Measurements from ENCODE around the gene UGT1A5. TPM values are rescaled to one million over a fixed set of nuclear protein-coding genes. Genes with fewer than 3 reads are reported as not detected.
A peak's percentile ranks its signal among the peaks of the same experiment; 100 is the strongest.

Gene UGT1A5
- not detected for polyA plus RNA-seq (2013, experiment 1 of 2)
- not detected for polyA plus RNA-seq (2013, experiment 2 of 2)

GRCh38 chr2:233712611-233713261 lies at the start of gene UGT1A5:
Gene UGT1A5, plus strand, starts transcription at chr2:233712907. Its CDS starts 85 bp downstream, at chr2:233712992.
- no peak within 1 kb of the TSS for H2BK5ac ChIP-seq (ENCODE audit: low read depth, low read length, poor library complexity, severe bottlenecking)
- no peak within 1 kb of the TSS for H3K4me3 ChIP-seq (ENCODE audit: insufficient read depth in 1 of 2, low read depth in 1 of 2, low read length in 2 of 2)
- peaks cover 7% of the 10 kb centered on the region for H3K4me1 ChIP-seq (ENCODE audit: control insufficient read depth, insufficient read depth, low read depth, low read length)
- no peak within 1 kb of the TSS for H3K9ac ChIP-seq (ENCODE audit: low read length)
- peaks cover 8 to 32% of the 10 kb centered on the region in 2 experiments for H3K27me3 ChIP-seq (ENCODE audit: control insufficient read depth in 1 of 2, insufficient read depth in 1 of 2, low read length in 2 of 2)
- H4K91ac ChIP-seq (ENCODE audit: low read length): no peak within 1 kb of the TSS
- no peak within 1 kb of the TSS for H4K8ac ChIP-seq (ENCODE audit: low read length)
- no peak within 1 kb of the TSS for H3K4me2 ChIP-seq (ENCODE audit: low read length, poor library complexity, severe bottlenecking)
- H2AFZ ChIP-seq (ENCODE audit: low read depth, low read length): no peak within 1 kb of the TSS
- H3K14ac ChIP-seq (ENCODE audit: low read length in 2 of 2): peak within 1 kb of the TSS in 1 of 2 experiments; percentile 13
- H2AK5ac ChIP-seq (ENCODE audit: low read length, severe bottlenecking): no peak within 1 kb of the TSS
- H3K4ac ChIP-seq (ENCODE audit: low read depth in 1 of 2, low read length in 2 of 2): no peak within 1 kb of the TSS
- H3K9me3 ChIP-seq (ENCODE audit: control insufficient read depth, low read length): no peaks in the 10 kb centered on the region
- H3K18ac ChIP-seq (ENCODE audit: low read depth in 1 of 2, low read length in 2 of 2): no peak within 1 kb of the TSS
- no peaks in the 10 kb centered on the region for H3K79me1 ChIP-seq (replicated peaks; ENCODE audit: low read length, poor library complexity, severe bottlenecking)
- no peak within 1 kb of the TSS for H3K23ac ChIP-seq (ENCODE audit: low read length in 2 of 2)
- no peaks in the 10 kb centered on the region for H3K36me3 ChIP-seq (ENCODE audit: control insufficient read depth in 1 of 2, insufficient read depth in 2 of 2, low read depth in 1 of 2, low read length in 2 of 2)
- 80% methylated on average over 14 of the region's 14 CpGs for WGBS
- no peak within 1 kb of the TSS for H2BK15ac ChIP-seq (ENCODE audit: low read depth, poor library complexity, severe bottlenecking)
- H2BK12ac ChIP-seq (ENCODE audit: low read length in 2 of 2): no peak within 1 kb of the TSS
- DNase-seq: no peak
- no peak within 1 kb of the TSS for H3K27ac ChIP-seq (ENCODE audit: low read length, poor library complexity, severe bottlenecking)
- no peak within 1 kb of the TSS for H2BK120ac ChIP-seq (ENCODE audit: low read depth, low read length)

- Histone ChIP-seq H3K9ac (ENCODE audit: low read length) (no peak overlapping the region), H2BK12ac (ENCODE audit: low read length in 2 of 2) (no peak overlapping the region), H2BK15ac (ENCODE audit: low read depth, poor library complexity, severe bottlenecking) (no peak overlapping the region), H3K27me3 (ENCODE audit: control insufficient read depth in 1 of 2, insufficient read depth in 1 of 2, low read length in 2 of 2) (no peaks in the 10 kb centered on the region), H3K4me2 (ENCODE audit: low read length, poor library complexity, severe bottlenecking) (no peak overlapping the region), H3K79me1 (replicated peaks; ENCODE audit: low read length, poor library complexity, severe bottlenecking) (no peaks in the 10 kb centered on the region), H2AK5ac (ENCODE audit: low read length, severe bottlenecking) (no peak overlapping the region), H3K14ac (ENCODE audit: low read length in 2 of 2) (no peak overlapping the region), H3K27ac (ENCODE audit: low read length, poor library complexity, severe bottlenecking) (no peak overlapping the region), H3K4ac (ENCODE audit: low read depth in 1 of 2, low read length in 2 of 2) (no peak overlapping the region), H2BK5ac (ENCODE audit: low read depth, low read length, poor library complexity, severe bottlenecking) (no peak overlapping the region), H4K8ac (ENCODE audit: low read length) (no peak overlapping the region), H4K91ac (ENCODE audit: low read length) (no peak overlapping the region), H2AFZ (ENCODE audit: low read depth, low read length) (no peak overlapping the region), H3K36me3 (ENCODE audit: control insufficient read depth in 1 of 2, insufficient read depth in 2 of 2, low read depth in 1 of 2, low read length in 2 of 2) (no peaks in the 10 kb centered on the region), H3K18ac (ENCODE audit: low read depth in 1 of 2, low read length in 2 of 2) (no peak overlapping the region), H3K4me3 (ENCODE audit: insufficient read depth in 1 of 2, low read depth in 1 of 2, low read length in 2 of 2) (no peak overlapping the region), H3K9me3 (ENCODE audit: control insufficient read depth, low read length) (peaks cover 3% of the 10 kb centered on the region), H2BK120ac (ENCODE audit: low read depth, low read length) (no peak overlapping the region), H3K23ac (ENCODE audit: low read length in 2 of 2) (no peak overlapping the region), H3K4me1 (ENCODE audit: control insufficient read depth, insufficient read depth, low read depth, low read length) (no peaks in the 10 kb centered on the region)
- no peak for DNase-seq
- 14% methylated on average over 1 of the region's 1 CpG for WGBS
Observed at GRCh38 chr2:233663911-233664310, 48.8 kb upstream of the UGT1A5 start.

DNA sequence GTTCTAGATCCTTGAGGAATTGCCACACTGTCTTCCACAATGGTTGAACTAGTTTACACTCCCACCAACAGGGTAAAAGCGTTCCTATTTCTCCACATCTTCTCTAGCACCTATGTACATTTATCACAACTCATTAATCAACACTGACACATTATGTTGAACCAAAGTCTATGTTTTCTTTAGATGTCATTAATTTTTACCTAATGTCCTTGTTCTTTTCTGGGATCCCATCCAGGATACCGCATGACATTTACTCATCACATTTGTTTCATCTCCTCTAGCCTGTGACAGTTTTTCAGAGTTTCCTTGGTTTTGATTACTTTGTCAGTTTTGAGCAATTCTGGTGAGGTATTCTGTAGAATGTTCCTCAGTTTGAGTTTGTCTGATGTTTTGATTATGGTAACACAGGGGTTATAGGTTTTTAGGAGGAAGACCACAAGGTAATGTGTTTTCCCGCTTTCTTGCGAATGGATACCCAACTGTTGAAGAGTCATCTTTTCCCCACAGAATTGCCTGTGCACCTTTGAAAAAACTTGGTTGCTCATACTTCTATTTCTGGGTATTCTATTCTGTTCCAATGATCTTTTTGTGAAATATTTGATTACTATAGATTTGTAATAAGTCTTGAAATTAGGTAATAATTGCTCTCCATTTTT lies 44.0 kb upstream of the UGT1A5 start:
- 92% methylated on average over 3 of the region's 4 CpGs for WGBS
- Histone ChIP-seq H2BK5ac (ENCODE audit: low read depth, low read length, poor library complexity, severe bottlenecking) (no peak overlapping the region), H2BK12ac (ENCODE audit: low read length in 2 of 2) (no peak overlapping the region)

DNA sequence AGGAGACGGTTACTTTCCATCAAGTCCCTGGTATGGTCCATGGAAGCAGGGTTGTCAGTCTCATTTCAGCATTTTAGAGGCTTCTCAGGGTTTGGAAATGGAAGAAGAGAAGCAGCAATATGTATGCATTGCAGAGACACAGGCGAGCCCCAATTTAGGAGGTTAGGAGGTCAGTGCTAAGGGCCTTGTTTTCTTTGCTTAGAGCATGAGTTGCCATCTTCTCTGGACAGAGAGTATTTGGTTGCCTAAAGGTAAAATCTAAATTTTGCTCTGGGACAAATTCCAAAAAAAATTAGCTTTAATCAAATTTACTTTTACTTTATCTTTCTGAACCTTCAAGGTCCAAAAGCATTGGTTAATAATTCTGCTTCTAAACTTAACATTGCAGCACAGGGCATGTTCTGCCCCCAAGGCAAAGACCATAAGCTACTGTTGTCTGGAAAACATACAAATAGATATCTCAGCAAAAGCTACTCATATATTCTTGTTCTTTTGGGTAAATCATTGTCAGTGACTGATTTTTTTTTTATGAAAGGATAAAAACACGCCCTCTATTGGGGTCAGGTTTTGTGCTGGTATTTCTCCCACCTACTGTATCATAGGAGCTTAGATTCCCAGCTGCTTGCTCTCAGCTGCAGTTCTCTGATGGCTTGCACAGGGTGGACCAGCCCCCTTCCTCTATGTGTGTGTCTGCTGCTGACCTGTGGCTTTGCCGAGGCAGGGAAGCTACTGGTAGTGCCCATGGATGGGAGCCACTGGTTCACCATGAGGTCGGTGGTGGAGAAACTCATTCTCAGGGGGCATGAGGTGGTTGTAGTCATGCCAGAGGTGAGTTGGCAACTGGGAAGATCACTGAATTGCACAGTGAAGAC lies 41.2 kb upstream of the UGT1A5 start, which contains the start of gene UGT1A9:
Gene UGT1A9 (plus strand): TSS at position 609 of the 872 bp plus-strand sequence. CDS start 37 bp downstream, at position 646.
- 67% methylated on average over 5 of the region's 5 CpGs for whole genome bisulfite sequencing

More for the DNA sequence above, 44.0 kb upstream of the UGT1A5 start:
- Histone ChIP-seq H3K18ac (ENCODE audit: low read depth in 1 of 2, low read length in 2 of 2) (no peak overlapping the region), H3K4me2 (ENCODE audit: low read length, poor library complexity, severe bottlenecking) (no peak overlapping the region), H2AFZ (ENCODE audit: low read depth, low read length) (no peak overlapping the region), H2AK5ac (ENCODE audit: low read length, severe bottlenecking) (no peak overlapping the region), H2BK120ac (ENCODE audit: low read depth, low read length) (no peak overlapping the region), H3K9me3 (ENCODE audit: control insufficient read depth, low read length) (peaks cover 3% of the 10 kb centered on the region), H3K27ac (ENCODE audit: low read length, poor library complexity, severe bottlenecking) (no peak overlapping the region), H3K14ac (ENCODE audit: low read length in 2 of 2) (no peak overlapping the region), H2BK15ac (ENCODE audit: low read depth, poor library complexity, severe bottlenecking) (no peak overlapping the region), H3K27me3 (ENCODE audit: control insufficient read depth in 1 of 2, insufficient read depth in 1 of 2, low read length in 2 of 2) (no peaks in the 10 kb centered on the region), H3K4me3 (ENCODE audit: insufficient read depth in 1 of 2, low read depth in 1 of 2, low read length in 2 of 2) (no peak overlapping the region), H3K79me1 (replicated peaks; ENCODE audit: low read length, poor library complexity, severe bottlenecking) (no peaks in the 10 kb centered on the region), H3K4ac (ENCODE audit: low read depth in 1 of 2, low read length in 2 of 2) (no peak overlapping the region), H3K23ac (ENCODE audit: low read length in 2 of 2) (no peak overlapping the region), H3K9ac (ENCODE audit: low read length) (no peak overlapping the region), H3K36me3 (ENCODE audit: control insufficient read depth in 1 of 2, insufficient read depth in 2 of 2, low read depth in 1 of 2, low read length in 2 of 2) (no peaks in the 10 kb centered on the region), H4K8ac (ENCODE audit: low read length) (no peak overlapping the region), H3K4me1 (ENCODE audit: control insufficient read depth, insufficient read depth, low read depth, low read length) (no peaks in the 10 kb centered on the region), H4K91ac (ENCODE audit: low read length) (no peak overlapping the region)
- DNase-seq: no peak

More for the DNA sequence above, 41.2 kb upstream of the UGT1A5 start, which contains the start of gene UGT1A9:
- H2AK5ac ChIP-seq (ENCODE audit: low read length, severe bottlenecking): no peak within 1 kb of the TSS
- H2BK15ac ChIP-seq (ENCODE audit: low read depth, poor library complexity, severe bottlenecking): no peak within 1 kb of the TSS
- H3K27ac ChIP-seq (ENCODE audit: low read length, poor library complexity, severe bottlenecking): no peak within 1 kb of the TSS
- H3K4ac ChIP-seq (ENCODE audit: low read depth in 1 of 2, low read length in 2 of 2): no peak within 1 kb of the TSS
- H4K8ac ChIP-seq (ENCODE audit: low read length): no peak within 1 kb of the TSS
- no peak within 1 kb of the TSS for H3K14ac ChIP-seq (ENCODE audit: low read length in 2 of 2)
- H3K27me3 ChIP-seq (ENCODE audit: control insufficient read depth in 1 of 2, insufficient read depth in 1 of 2, low read length in 2 of 2): no peaks in the 10 kb centered on the region
- H3K18ac ChIP-seq (ENCODE audit: low read depth in 1 of 2, low read length in 2 of 2): no peak within 1 kb of the TSS
- H3K36me3 ChIP-seq (ENCODE audit: control insufficient read depth in 1 of 2, insufficient read depth in 2 of 2, low read depth in 1 of 2, low read length in 2 of 2): no peaks in the 10 kb centered on the region
- H2BK5ac ChIP-seq (ENCODE audit: low read depth, low read length, poor library complexity, severe bottlenecking): no peak within 1 kb of the TSS
- no peak within 1 kb of the TSS for H3K4me2 ChIP-seq (ENCODE audit: low read length, poor library complexity, severe bottlenecking)
- H3K4me3 ChIP-seq (ENCODE audit: insufficient read depth in 1 of 2, low read depth in 1 of 2, low read length in 2 of 2): no peak within 1 kb of the TSS
- no peak within 1 kb of the TSS for H3K9ac ChIP-seq (ENCODE audit: low read length)
- H2BK120ac ChIP-seq (ENCODE audit: low read depth, low read length): no peak within 1 kb of the TSS
- H3K4me1 ChIP-seq (ENCODE audit: control insufficient read depth, insufficient read depth, low read depth, low read length): no peaks in the 10 kb centered on the region
- DNase-seq: no peak
- no peaks in the 10 kb centered on the region for H3K79me1 ChIP-seq (replicated peaks; ENCODE audit: low read length, poor library complexity, severe bottlenecking)
- H3K23ac ChIP-seq (ENCODE audit: low read length in 2 of 2): no peak within 1 kb of the TSS
- no peak within 1 kb of the TSS for H2BK12ac ChIP-seq (ENCODE audit: low read length in 2 of 2)
- no peak within 1 kb of the TSS for H4K91ac ChIP-seq (ENCODE audit: low read length)
- H2AFZ ChIP-seq (ENCODE audit: low read depth, low read length): no peak within 1 kb of the TSS
- H3K9me3 ChIP-seq (ENCODE audit: control insufficient read depth, low read length): no peaks in the 10 kb centered on the region
